ENCODE measurements around the gene FOXL2.

The FOXL2 gene

GRCh38 chr3:138907539-138907938 lies 39.4 kb downstream of the FOXL2 start:
- no peak for TF ChIP-seq FOXP2 (optimal IDR thresholded peaks at IDR 0.05; ENCODE audit: borderline replicate concordance, extremely low read depth, extremely low read length, insufficient read depth)
- TF ChIP-seq POLR2AphosphoS5 (IDR thresholded peaks at IDR 0.05; ENCODE audit: low read depth, low read length), result no peak

- no peak for TF ChIP-seq FOXP2 (optimal IDR thresholded peaks at IDR 0.05; ENCODE audit: borderline replicate concordance, extremely low read depth, extremely low read length, insufficient read depth)
- no peak for TF ChIP-seq TAF1 (IDR thresholded peaks at IDR 0.05; ENCODE audit: borderline replicate concordance, insufficient read depth, low read length)
- no peak for TF ChIP-seq REST (IDR thresholded peaks at IDR 0.05; ENCODE audit: insufficient read depth in 1 of 2, low read depth in 2 of 2, low read length in 2 of 2)
- no peak for TF ChIP-seq SIN3A (IDR thresholded peaks at IDR 0.05; ENCODE audit: borderline replicate concordance, insufficient read depth, low read length)
- TF ChIP-seq POLR2AphosphoS5 (IDR thresholded peaks at IDR 0.05; ENCODE audit: low read depth, low read length), result no peak
Measured at GRCh38 chr3:138902171-138902570, 44.8 kb downstream of the FOXL2 start.

- no peak for TF ChIP-seq TAF1 (IDR thresholded peaks at IDR 0.05; ENCODE audit: borderline replicate concordance, insufficient read depth, low read length)
- TF ChIP-seq POLR2AphosphoS5 (IDR thresholded peaks at IDR 0.05; ENCODE audit: low read depth, low read length), result no peak
Measured at GRCh38 chr3:138901567-138901966, 45.4 kb downstream of the FOXL2 start.

GRCh38 chr3:138899351-138899991 lies 47.5 kb downstream of the FOXL2 start:
- TF ChIP-seq TAF1 (IDR thresholded peaks at IDR 0.05; ENCODE audit: borderline replicate concordance, insufficient read depth, low read length) (no peak), POLR2AphosphoS5 (IDR thresholded peaks at IDR 0.05; ENCODE audit: low read depth, low read length) (no peak)

GRCh38 chr3:138898708-138899107 lies 48.2 kb downstream of the FOXL2 start:
- TF ChIP-seq FOXP2 (optimal IDR thresholded peaks at IDR 0.05; ENCODE audit: borderline replicate concordance, extremely low read depth, extremely low read length, insufficient read depth) (no peak), REST (IDR thresholded peaks at IDR 0.05; ENCODE audit: insufficient read depth in 1 of 2, low read depth in 2 of 2, low read length in 2 of 2) (no peak), SIN3A (IDR thresholded peaks at IDR 0.05; ENCODE audit: borderline replicate concordance, insufficient read depth, low read length) (no peak), TAF1 (IDR thresholded peaks at IDR 0.05; ENCODE audit: borderline replicate concordance, insufficient read depth, low read length) (no peak), POLR2AphosphoS5 (IDR thresholded peaks at IDR 0.05; ENCODE audit: low read depth, low read length) (no peak)

- TF ChIP-seq TAF1 (IDR thresholded peaks at IDR 0.05; ENCODE audit: borderline replicate concordance, insufficient read depth, low read length), result no peak
Measured at GRCh38 chr3:138898301-138898700, 48.6 kb downstream of the FOXL2 start.

All from PFSK-1 (cell line).